HUDEP-2 (cell line): Measurements from ENCODE around the gene SDK1.

Experiments used
- DNase-seq, 76 experiments: peaks; one replicate each; lab custom pipeline; 2025; ENCODE audit not compliant: unreplicated experiment in 76 of 76; lab: John Stamatoyannopoulos, UW

SDK1 gene

GRCh38 chr7:3757059-3757458 is 456.0 kb downstream of the SDK1 start:
- no peak for DNase-seq

DNA sequence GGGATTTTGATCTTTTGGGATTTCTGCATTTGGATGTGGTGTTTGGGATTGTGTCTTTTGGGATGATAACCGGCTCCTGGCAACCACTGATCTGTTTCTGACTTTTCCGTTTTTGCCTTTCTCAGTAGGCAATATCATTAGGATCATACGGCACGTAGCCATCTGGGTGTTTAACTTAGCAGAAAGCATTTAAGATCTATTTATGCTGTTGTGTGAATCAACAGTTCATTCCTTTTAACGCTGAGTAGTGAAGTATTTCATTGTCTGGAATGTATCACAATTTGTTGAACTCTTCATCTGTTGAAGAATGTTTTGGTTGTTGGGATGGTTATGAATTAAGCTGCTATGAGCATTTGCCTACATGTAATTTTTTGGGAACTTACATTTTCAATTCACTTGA is 459.6 kb downstream of the SDK1 start:
- DNase-seq = no peak

GRCh38 chr7:3762146-3762831 is 461.2 kb downstream of the SDK1 start:
- DNase-seq = no peak

GRCh38 chr7:3767917-3768777 is 467.1 kb downstream of the SDK1 start:
- DNase-seq = no peak

DNA sequence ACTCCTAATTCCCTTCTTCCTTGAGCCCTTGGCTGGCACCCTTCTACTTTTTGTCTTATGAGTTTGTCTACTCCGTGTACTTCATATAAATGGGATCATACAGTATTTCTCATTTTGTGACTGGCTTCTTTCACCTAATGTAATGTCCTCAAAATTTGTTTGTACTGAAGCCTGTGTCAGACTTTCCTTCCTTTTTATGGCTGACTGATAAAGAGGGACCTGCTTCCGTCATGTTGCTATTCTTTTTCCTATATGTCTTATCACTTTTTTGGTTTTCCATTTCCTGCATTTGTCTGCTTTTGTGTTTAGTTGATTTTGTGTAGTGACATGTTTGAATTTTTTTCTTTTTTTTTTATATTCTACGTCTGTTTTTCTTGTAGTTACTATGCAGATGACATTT is 470.9 kb downstream of the SDK1 start:
- DNase-seq = no peak

- DNase-seq = no peak
Measured at GRCh38 chr7:3778345-3778744, 477.3 kb downstream of the SDK1 start.

GRCh38 chr7:3780016-3780415 is 479.0 kb downstream of the SDK1 start:
- no peak for DNase-seq

- DNase-seq = no peak
Measured at GRCh38 chr7:3780525-3780924, 479.5 kb downstream of the SDK1 start.

DNA sequence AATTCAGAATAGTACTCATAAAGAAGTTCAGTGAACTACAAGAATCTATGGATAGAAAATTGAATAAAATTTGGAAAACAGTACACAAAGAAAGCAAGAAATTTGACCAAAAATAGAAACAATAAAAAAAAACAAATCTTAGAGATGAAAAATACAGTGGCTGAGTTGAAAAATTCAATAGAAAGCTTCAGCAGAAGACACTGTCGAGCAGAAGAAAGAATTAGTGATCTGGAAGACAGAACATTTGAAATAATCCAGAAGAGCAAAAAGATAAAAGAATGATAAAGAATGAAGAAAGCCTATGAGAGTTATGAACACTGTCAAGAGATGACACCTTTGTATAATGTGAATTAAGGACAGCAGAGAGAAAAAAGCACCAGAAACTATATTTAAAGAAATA is 480.6 kb downstream of the SDK1 start:
- DNase-seq = no peak

GRCh38 chr7:3787717-3788264 is 486.7 kb downstream of the SDK1 start:
- no peak for DNase-seq

DNA sequence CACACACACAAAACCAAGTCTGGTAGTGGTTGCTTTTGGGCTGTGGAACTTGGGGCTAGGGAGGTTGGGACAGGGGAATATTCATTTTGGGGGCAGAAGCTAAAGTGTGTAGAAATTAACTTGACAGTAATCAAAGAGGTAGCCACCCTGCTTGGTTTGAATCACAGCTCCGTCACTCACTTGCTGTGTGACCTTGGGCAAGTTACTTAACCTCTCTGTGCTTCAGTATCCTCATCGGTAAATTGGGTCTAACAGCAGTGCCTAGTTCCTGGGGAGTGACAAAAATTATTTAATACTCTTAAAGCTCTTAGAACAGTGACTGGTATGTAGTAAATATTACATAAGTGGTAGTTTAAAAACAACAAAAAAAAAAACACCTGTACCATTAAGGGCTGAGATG is 489.8 kb downstream of the SDK1 start:
- no peak for DNase-seq

- DNase-seq = no peak
Measured at GRCh38 chr7:3791327-3791726, 490.3 kb downstream of the SDK1 start.

- DNase-seq = no peak
Measured at GRCh38 chr7:3795141-3795540, 494.1 kb downstream of the SDK1 start.

- no peak for DNase-seq
Measured at GRCh38 chr7:3795781-3796180, 494.7 kb downstream of the SDK1 start.

- no peak for DNase-seq
Measured at GRCh38 chr7:3805151-3805550, 504.1 kb downstream of the SDK1 start.

GRCh38 chr7:3806516-3806915 is 505.5 kb downstream of the SDK1 start:
- DNase-seq = no peak

GRCh38 chr7:3807824-3808223 is 506.8 kb downstream of the SDK1 start:
- DNase-seq = no peak

GRCh38 chr7:3821488-3821887 is 520.4 kb downstream of the SDK1 start:
- no peak for DNase-seq

DNA sequence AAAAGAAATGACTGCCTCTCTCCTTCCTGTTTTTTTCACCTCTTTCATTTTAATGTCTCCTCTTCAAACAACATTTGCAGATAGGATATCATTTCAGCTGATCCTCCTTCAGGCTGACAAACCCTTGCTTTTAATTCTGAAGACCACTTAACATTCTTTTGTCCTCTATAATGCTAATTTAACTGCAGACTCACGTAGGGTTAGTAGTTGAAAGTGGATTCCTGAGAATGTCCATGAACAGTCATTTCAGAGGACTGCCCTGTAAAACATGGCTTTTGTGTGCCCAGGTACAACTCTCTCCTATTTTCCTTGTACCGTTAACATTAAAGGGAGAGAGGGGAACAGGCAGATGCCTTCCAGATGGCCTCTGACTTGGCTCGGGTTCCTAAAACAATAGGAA is 524.4 kb downstream of the SDK1 start:
- DNase-seq = no peak

GRCh38 chr7:3832199-3832598 is 531.1 kb downstream of the SDK1 start:
- no peak for DNase-seq

- DNase-seq = no peak
Measured at GRCh38 chr7:3835109-3835508, 534.1 kb downstream of the SDK1 start.

DNA sequence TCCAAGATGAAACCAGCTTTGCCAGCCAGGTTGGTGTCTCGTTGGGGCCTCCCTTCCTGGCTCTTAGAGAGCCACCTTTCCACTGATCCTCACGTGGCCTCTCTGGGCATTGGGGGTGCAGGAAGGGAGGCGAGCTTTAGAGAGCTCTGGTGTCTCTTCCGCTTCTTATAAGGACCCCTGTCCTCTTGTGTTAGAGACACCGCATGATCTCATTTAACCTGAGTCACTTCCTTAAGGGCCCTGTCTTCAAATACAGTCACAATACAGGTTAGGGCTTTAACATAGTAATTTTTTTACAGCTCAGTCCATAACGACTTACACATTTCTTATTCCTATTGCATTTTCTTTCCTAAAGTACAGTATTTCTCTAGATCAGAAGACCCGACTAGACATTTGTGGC is 535.8 kb downstream of the SDK1 start:
- no peak for DNase-seq
